GM18951 (cell line): Measurements from ENCODE around the gene OVOL2.
"Not testable (repeated sequence)": the region's sequence is repeated elsewhere in the genome, so short reads cannot be mapped to it uniquely, and the experiment has no call there.

Source experiments
- POLR2A ChIP-seq: IDR thresholded peaks from 4 replicates; pipeline ENCODE4 v1.6.1; 2011; ENCODE audit warnings: mild to moderate bottlenecking; ENCODE audit not compliant: insufficient read length, insufficient read depth; ENCODE audit errors: extremely low read depth
- in situ Hi-C: fragments of 300-500 bp; cut with MboI; formaldehyde crosslinking; loops from one replicate; pipeline ENCODE4 v1.12.0; 2022; ENCODE audit warnings: low sequenced_read_pairs, mixed read lengths, inconsistent platforms; ENCODE audit not compliant: unreplicated experiment

OVOL2 gene

GRCh38 chr20:18048176-18048575 lies 9.5 kb downstream of the OVOL2 start:
- in situ Hi-C loops, result no loop called here
- no peak for TF ChIP-seq POLR2A

- in situ Hi-C loops, result no loop called here
- no peak for TF ChIP-seq POLR2A
Observed at GRCh38 chr20:18046535-18046934, 11.2 kb downstream of the OVOL2 start.

- in situ Hi-C loops, result no loop called here
- no peak for TF ChIP-seq POLR2A
Observed at GRCh38 chr20:18042229-18042628, 15.5 kb downstream of the OVOL2 start.

- in situ Hi-C loops, result no loop called here
- no peak for TF ChIP-seq POLR2A
Observed at GRCh38 chr20:18041462-18041861, 16.3 kb downstream of the OVOL2 start.

GRCh38 chr20:18039063-18039462 lies 18.7 kb downstream of the OVOL2 start:
- in situ Hi-C loops, result no loop called here
- TF ChIP-seq POLR2A, result no peak

GRCh38 chr20:18034039-18034438 lies 23.7 kb downstream of the OVOL2 start:
- TF ChIP-seq POLR2A, result no peak
- in situ Hi-C loops, result no loop called here

- no peak for TF ChIP-seq POLR2A
- in situ Hi-C loops, result no loop called here
Observed at GRCh38 chr20:18032977-18033892, 24.5 kb downstream of the OVOL2 start.

- in situ Hi-C loops, result no loop called here
- TF ChIP-seq POLR2A, result no peak
Observed at GRCh38 chr20:18031888-18032509, 25.7 kb downstream of the OVOL2 start.

- TF ChIP-seq POLR2A, result no peak
- in situ Hi-C loops, result no loop called here
Observed at GRCh38 chr20:18031050-18031449, 26.7 kb downstream of the OVOL2 start.

GRCh38 chr20:18030020-18030419 lies 27.7 kb downstream of the OVOL2 start:
- in situ Hi-C loops, result no loop called here
- no peak for TF ChIP-seq POLR2A

GRCh38 chr20:18027011-18027410 lies 30.7 kb downstream of the OVOL2 start:
- in situ Hi-C loops, result not testable (repeated sequence)

GRCh38 chr20:18024606-18025127 lies 33.0 kb downstream of the OVOL2 start:
- in situ Hi-C loops, result no loop called here
- TF ChIP-seq POLR2A, result no peak

GRCh38 chr20:18020931-18021330 lies 36.8 kb downstream of the OVOL2 start:
- no peak for TF ChIP-seq POLR2A
- in situ Hi-C loops, result no loop called here

- in situ Hi-C loops, result no loop called here
- no peak for TF ChIP-seq POLR2A
Observed at GRCh38 chr20:18019068-18019467, 38.6 kb downstream of the OVOL2 start.
